ENCODE results near the gene CAMK1G. TPM values are rescaled to one million over a fixed set of nuclear protein-coding genes. Genes with fewer than 3 reads are reported as not detected.

The CAMK1G gene
- total RNA-seq, 2 experiments from 2014 or later = not detected

- no peaks in the 10 kb centered on the region for H3K36me3 Mint-ChIP-seq (ENCODE audit: low read depth)
- ChIA-PET CTCF (interaction anchor here (0.7 to 1.4 kb wide), 2 partner anchors 19 to 148 kb away, joined by 3 to 5 read pairs; no protein-coding TSS in a partner anchor), POLR2A (interaction anchor here (0.8 kb wide), 1 partner anchor 11 kb away, joined by 3 read pairs; no protein-coding TSS in a partner anchor)
- intact Hi-C loops (cut with micrococcal nuclease) = loop anchor here (10.0 kb wide), 1 partner anchor 144 kb away; no protein-coding TSS in a partner anchor
- no peak overlapping the region for H3K27ac Mint-ChIP-seq
- ATAC-seq (no peak), DNase-seq (no peak)
- no peaks in the 10 kb centered on the region for H3K9me3 Mint-ChIP-seq
- no peak overlapping the region for H3K4me3 Mint-ChIP-seq
- no peak for TF ChIP-seq CTCF (IDR thresholded peaks at IDR 0.05)
- peaks cover 14% of the 10 kb centered on the region for H3K27me3 Mint-ChIP-seq
- no peaks in the 10 kb centered on the region for H3K4me1 Mint-ChIP-seq (ENCODE audit: low read depth)
Observed at GRCh38 chr1:209600541-209600940, 17.0 kb downstream of the CAMK1G start.

- peak; percentile 62 for TF ChIP-seq CTCF (IDR thresholded peaks at IDR 0.05)
- H3K4me3 Mint-ChIP-seq = no peak overlapping the region
- CTCF ChIA-PET = interaction anchor here (0.8 to 2.8 kb wide), 9 partner anchors 22 to 147 kb away, joined by 3 to 15 read pairs (median 7); no protein-coding TSS in a partner anchor
- H3K36me3 Mint-ChIP-seq (ENCODE audit: low read depth) = no peaks in the 10 kb centered on the region
- peak; percentile 97 for ATAC-seq
- H3K4me1 Mint-ChIP-seq (ENCODE audit: low read depth) = no peaks in the 10 kb centered on the region
- peaks cover 13% of the 10 kb centered on the region for H3K27me3 Mint-ChIP-seq
- POLR2A ChIA-PET = no interaction called here
- intact Hi-C loops (cut with micrococcal nuclease) = loop anchor here (1.0 to 10.0 kb wide), 2 partner anchors 91 to 143 kb away; no protein-coding TSS in a partner anchor
- no peaks in the 10 kb centered on the region for H3K9me3 Mint-ChIP-seq
- H3K27ac Mint-ChIP-seq = no peak overlapping the region
- peak; percentile 63 for DNase-seq
Observed at GRCh38 chr1:209601809-209602657, 18.5 kb downstream of the CAMK1G start.

GRCh38 chr1:209603877-209604276 lies 20.4 kb downstream of the CAMK1G start:
- intact Hi-C loops (cut with micrococcal nuclease) = loop anchor here (10.0 kb wide), 1 partner anchor 141 kb away; no protein-coding TSS in a partner anchor
- ATAC-seq (no peak), DNase-seq (no peak)
- Mint-ChIP-seq H3K27ac (no peak overlapping the region), H3K9me3 (no peaks in the 10 kb centered on the region), H3K36me3 (ENCODE audit: low read depth) (no peaks in the 10 kb centered on the region), H3K4me3 (no peak overlapping the region), H3K4me1 (ENCODE audit: low read depth) (no peaks in the 10 kb centered on the region), H3K27me3 (peaks cover 7% of the 10 kb centered on the region)
- CTCF ChIA-PET = interaction anchor here (1.0 to 2.8 kb wide), 3 partner anchors 23 to 145 kb away, joined by 3 to 13 read pairs (median 3); no protein-coding TSS in a partner anchor
- POLR2A ChIA-PET = no interaction called here
- no peak for TF ChIP-seq CTCF (IDR thresholded peaks at IDR 0.05)

- DNase-seq (peak; percentile 68), ATAC-seq (peak; percentile 95)
- intact Hi-C loops (cut with micrococcal nuclease) = loop anchor here (1.0 to 10.0 kb wide), 2 partner anchors 90 to 138 kb away; no protein-coding TSS in a partner anchor
- Mint-ChIP-seq H3K36me3 (ENCODE audit: low read depth) (no peaks in the 10 kb centered on the region), H3K4me3 (no peak overlapping the region), H3K27ac (peak overlapping the region; percentile 44), H3K9me3 (no peaks in the 10 kb centered on the region), H3K4me1 (ENCODE audit: low read depth) (no peaks in the 10 kb centered on the region), H3K27me3 (no peaks in the 10 kb centered on the region)
- ChIA-PET CTCF (interaction anchor here (1.5 to 3.8 kb wide), 9 partner anchors 9 to 141 kb away, joined by 3 to 15 read pairs (median 5); partner anchors contain the start of gene LAMB3), POLR2A (interaction anchor here (0.6 to 1.6 kb wide), 3 partner anchors 10 to 81 kb away, joined by 3 to 4 read pairs (median 3); no protein-coding TSS in a partner anchor)
- no peak for TF ChIP-seq CTCF (IDR thresholded peaks at IDR 0.05)
Observed at GRCh38 chr1:209607102-209607794, 23.7 kb downstream of the CAMK1G start.

All from activated CD8-positive, alpha-beta T cell treated with anti-CD3 and anti-CD28 coated beads for 36 hours (primary cell).